Bronchial epithelial cell (primary cell): ENCODE measurements around the gene RHOBTB1. TPM values are rescaled to one million over a fixed set of nuclear protein-coding genes. Genes with fewer than 3 reads are reported as not detected.
A peak's percentile ranks its signal among the peaks of the same experiment; 100 is the strongest.

Experiments
- DNase-seq: peaks from one replicate; pipeline ENCODE4 v3.0.0-alpha.2; 2010; ENCODE audit warnings: low read depth
- FAIRE-seq: peaks from 2 replicates; lab custom pipeline; 2011; peaks lifted over from hg19 to GRCh38; lab: Jason Lieb, UNC
- H3K27me3 ChIP-seq: 2 replicates; pipeline ENCODE4 v1.5.1; 2011; ENCODE audit warnings: low read length; ENCODE audit not compliant: control insufficient read depth, insufficient read depth
- H3K36me3 ChIP-seq: 2 replicates; pipeline ENCODE4 v1.5.1; 2011; ENCODE audit warnings: low read length; ENCODE audit not compliant: control insufficient read depth, insufficient read depth
- H3K4me3 ChIP-seq: 2 replicates; pipeline ENCODE4 v1.5.1; 2011; ENCODE audit warnings: mild to moderate bottlenecking, low read depth, low read length, control low read depth
- CTCF ChIP-seq: IDR thresholded peaks from 2 replicates; pipeline ENCODE4 v1.5.1; 2011; ENCODE audit warnings: mild to moderate bottlenecking, moderate library complexity, low read length, control low read depth, inconsistent platforms; ENCODE audit not compliant: insufficient read depth, severe bottlenecking
- total RNA-seq: library from RNA; depleted of rRNA; stranded (reverse); fragments of >200 nt; gene quantifications from 2 replicates; pipeline ENCODE4 v1.2.1, GENCODE V29; 2014

The RHOBTB1 gene
- total RNA-seq, 1 donor from 2014 or later: 6.3 TPM

- Histone ChIP-seq H3K27me3 (no peaks in the 10 kb centered on the region), H3K4me3 (no peak overlapping the region), H3K36me3 (no peaks in the 10 kb centered on the region)
- peak; percentile 78 for DNase-seq
- no peak for FAIRE-seq
- TF ChIP-seq CTCF: no peak
These were observed 19.7 kb upstream of the RHOBTB1 start for GRCh38 chr10:60963441-60964256.

GRCh38 chr10:60962946-60963345 lies 19.0 kb upstream of the RHOBTB1 start:
- no peaks in the 10 kb centered on the region for H3K36me3 ChIP-seq
- H3K4me3 ChIP-seq: no peak overlapping the region
- no peak for TF ChIP-seq CTCF
- DNase-seq (no peak), FAIRE-seq (no peak)
- no peaks in the 10 kb centered on the region for H3K27me3 ChIP-seq

GRCh38 chr10:60960913-60961312 lies 16.9 kb upstream of the RHOBTB1 start:
- FAIRE-seq (no peak), DNase-seq (no peak)
- H3K27me3 ChIP-seq: no peaks in the 10 kb centered on the region
- no peak overlapping the region for H3K4me3 ChIP-seq
- TF ChIP-seq CTCF: no peak
- H3K36me3 ChIP-seq: no peaks in the 10 kb centered on the region

GRCh38 chr10:60960031-60960430 lies 16.0 kb upstream of the RHOBTB1 start:
- Histone ChIP-seq H3K27me3 (no peaks in the 10 kb centered on the region), H3K36me3 (no peaks in the 10 kb centered on the region), H3K4me3 (no peak overlapping the region)
- DNase-seq: no peak
- FAIRE-seq: no peak
- no peak for TF ChIP-seq CTCF

- FAIRE-seq: no peak
- Histone ChIP-seq H3K27me3 (no peaks in the 10 kb centered on the region), H3K36me3 (no peaks in the 10 kb centered on the region), H3K4me3 (no peak overlapping the region)
- no peak for TF ChIP-seq CTCF
- no peak for DNase-seq
These were observed 15.1 kb upstream of the RHOBTB1 start for GRCh38 chr10:60958892-60959601.
